Right atrium auricular region (tissue), 2 donors: Measurements from ENCODE around the gene PNLDC1. TPM values are rescaled to one million over a fixed set of nuclear protein-coding genes. Genes with fewer than 3 reads are reported as not detected.

ENCODE experiments used
- DNase-seq: peaks from one replicate; pipeline ENCODE4 v3.0.0-alpha.2; 2019; ENCODE audit warnings: low spot score
- H3K27ac ChIP-seq, 2 donors: fragments of 200-600 bp; sonication (generic); 1 replicate in 1 of 2; 2 replicates in 1 of 2; pipeline ENCODE4 v1.5.1; 2016 to 2019
- H3K27me3 ChIP-seq, 2 donors: fragments of 200-600 bp; sonication (generic); one replicate each; pipeline versions ENCODE4 v1.5.1 to v1.6.0; 2017 to 2019
- H3K36me3 ChIP-seq: fragments of 200-600 bp; sonication (generic); one replicate; pipeline ENCODE4 v1.5.1; 2016
- H3K4me1 ChIP-seq, 2 donors: fragments of 200-600 bp; sonication (generic); one replicate each; pipeline versions ENCODE4 v1.5.1 to v1.6.0; 2017 to 2019
- H3K4me3 ChIP-seq, 2 donors: fragments of 200-600 bp; sonication (generic); 1 replicate in 1 of 2; 2 replicates in 1 of 2; pipeline ENCODE4 v1.5.1; 2017 to 2019; ENCODE audit warnings: mild to moderate bottlenecking in 1 of 2, moderate library complexity in 1 of 2
- H3K9me3 ChIP-seq, 2 donors: fragments of 200-600 bp; sonication (generic); one replicate each; pipeline ENCODE4 v1.5.1; 2019
- total RNA-seq, 2 donors: library from RNA; depleted of rRNA; stranded (reverse); fragments of >200 nt; gene quantifications; one replicate each; pipeline ENCODE4 v1.1.0, GENCODE V29; 2016
- TF ChIP-seq, protein P1 (sequence below), 2 donors: fragments of 200-600 bp; sonication (generic); IDR thresholded peaks; one replicate each; pipeline ENCODE4 v1.5.1; 2019; ENCODE audit warnings: antibody characterized with exemption in 2 of 2

PNLDC1 gene
- total RNA-seq, 2 donors from 2014 or later: 0.33 TPM; not detected in 1

DNA sequence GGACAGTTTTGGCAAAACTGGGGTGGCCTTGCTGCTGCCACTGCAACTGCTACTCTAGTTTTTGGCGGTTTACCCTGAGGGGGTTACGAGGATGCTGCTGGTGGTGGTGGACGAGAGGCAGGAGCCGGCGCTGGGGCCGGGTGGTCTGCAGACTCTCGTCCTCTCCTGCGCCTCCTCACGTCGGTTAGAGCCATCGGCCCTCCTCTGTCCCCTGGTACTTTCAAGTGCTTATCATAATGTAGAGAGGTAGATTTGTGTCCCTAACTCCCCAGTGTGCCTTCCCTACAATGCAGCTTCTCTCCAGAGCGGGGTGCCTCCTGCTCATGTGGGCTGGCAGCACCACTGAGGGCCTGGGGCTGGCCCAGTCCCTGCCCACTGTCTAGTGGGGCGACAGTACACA is 25.9 kb downstream of the PNLDC1 start:
- Histone ChIP-seq H3K36me3 (no peaks in the 10 kb centered on the region), H3K27ac (no peak overlapping the region), H3K9me3 (no peaks in the 10 kb centered on the region), H3K4me3 (no peak overlapping the region), H3K27me3 (no peaks in the 10 kb centered on the region), H3K4me1 (peaks cover 0 to 7% of the 10 kb centered on the region in 2 donors)
- no peak for DNase-seq
- TF ChIP-seq, protein P1, sequence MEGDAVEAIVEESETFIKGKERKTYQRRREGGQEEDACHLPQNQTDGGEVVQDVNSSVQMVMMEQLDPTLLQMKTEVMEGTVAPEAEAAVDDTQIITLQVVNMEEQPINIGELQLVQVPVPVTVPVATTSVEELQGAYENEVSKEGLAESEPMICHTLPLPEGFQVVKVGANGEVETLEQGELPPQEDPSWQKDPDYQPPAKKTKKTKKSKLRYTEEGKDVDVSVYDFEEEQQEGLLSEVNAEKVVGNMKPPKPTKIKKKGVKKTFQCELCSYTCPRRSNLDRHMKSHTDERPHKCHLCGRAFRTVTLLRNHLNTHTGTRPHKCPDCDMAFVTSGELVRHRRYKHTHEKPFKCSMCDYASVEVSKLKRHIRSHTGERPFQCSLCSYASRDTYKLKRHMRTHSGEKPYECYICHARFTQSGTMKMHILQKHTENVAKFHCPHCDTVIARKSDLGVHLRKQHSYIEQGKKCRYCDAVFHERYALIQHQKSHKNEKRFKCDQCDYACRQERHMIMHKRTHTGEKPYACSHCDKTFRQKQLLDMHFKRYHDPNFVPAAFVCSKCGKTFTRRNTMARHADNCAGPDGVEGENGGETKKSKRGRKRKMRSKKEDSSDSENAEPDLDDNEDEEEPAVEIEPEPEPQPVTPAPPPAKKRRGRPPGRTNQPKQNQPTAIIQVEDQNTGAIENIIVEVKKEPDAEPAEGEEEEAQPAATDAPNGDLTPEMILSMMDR (IDR thresholded peaks at IDR 0.05): no peak

DNA sequence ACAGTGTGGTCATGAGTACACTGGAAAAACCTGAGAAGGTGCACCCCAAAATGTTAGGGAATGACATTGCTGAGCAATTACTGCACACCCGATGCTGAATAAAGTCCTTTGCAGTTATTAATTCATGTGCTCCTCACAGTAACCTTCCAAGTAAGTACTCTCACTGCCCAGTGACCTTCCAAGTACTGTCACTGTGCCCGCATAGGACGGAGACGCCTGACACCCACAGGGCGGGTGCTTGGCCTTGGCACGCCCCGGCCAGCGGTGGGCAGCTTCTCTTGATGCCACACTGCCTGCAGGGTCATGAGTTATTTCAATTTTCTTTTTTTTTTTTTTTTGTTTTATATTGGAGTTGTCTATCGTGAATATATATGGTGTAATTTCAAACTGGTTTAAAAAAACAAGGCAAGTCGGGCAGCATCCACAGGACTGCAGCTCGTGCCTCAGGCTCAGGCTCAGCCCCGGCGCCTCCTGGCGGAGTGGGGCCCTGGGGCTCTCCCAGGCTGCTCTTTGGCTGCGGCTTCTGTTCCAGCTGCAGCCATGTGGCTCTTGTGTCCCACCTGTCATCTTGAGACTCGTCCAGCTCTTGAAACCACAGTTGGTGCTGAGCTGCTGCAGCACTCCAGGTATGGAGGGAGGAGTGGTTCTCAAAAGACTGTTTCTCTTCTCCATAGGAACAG is 27.0 kb downstream of the PNLDC1 start:
- Histone ChIP-seq H3K9me3 (no peaks in the 10 kb centered on the region), H3K4me1 (peaks cover 0 to 15% of the 10 kb centered on the region in 2 donors), H3K27me3 (no peaks in the 10 kb centered on the region), H3K27ac (no peak overlapping the region), H3K36me3 (no peaks in the 10 kb centered on the region), H3K4me3 (no peak overlapping the region)
- no peak for DNase-seq
- TF ChIP-seq, protein P1 (IDR thresholded peaks at IDR 0.05): no peak

DNA sequence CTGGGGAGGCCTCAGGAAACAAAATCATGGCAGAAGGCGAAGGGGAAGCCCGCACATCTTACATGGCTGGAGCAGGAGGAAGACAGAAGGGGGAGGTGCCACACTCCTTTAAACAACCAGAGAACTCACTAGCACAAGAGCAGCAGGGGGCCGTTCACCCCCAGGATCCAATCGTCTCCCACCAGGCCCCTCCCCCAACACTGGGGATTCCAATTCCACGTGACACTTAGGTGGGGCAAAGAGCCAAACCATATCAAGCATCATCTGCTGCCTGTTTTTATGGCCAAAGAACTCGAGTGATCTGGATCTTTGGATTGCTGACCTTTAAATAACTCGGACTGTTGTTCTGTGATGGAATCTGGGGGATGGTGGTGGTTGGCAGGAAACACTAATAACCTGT is 28.0 kb downstream of the PNLDC1 start:
- no peak overlapping the region for H3K4me3 ChIP-seq
- TF ChIP-seq, protein P1 (IDR thresholded peaks at IDR 0.05): no peak
- H3K27ac ChIP-seq: no peak overlapping the region
- no peak for DNase-seq
- no peaks in the 10 kb centered on the region for H3K9me3 ChIP-seq
- no peaks in the 10 kb centered on the region for H3K27me3 ChIP-seq
- peaks cover 0 to 15% of the 10 kb centered on the region in 2 donors for H3K4me1 ChIP-seq
- no peaks in the 10 kb centered on the region for H3K36me3 ChIP-seq

DNA sequence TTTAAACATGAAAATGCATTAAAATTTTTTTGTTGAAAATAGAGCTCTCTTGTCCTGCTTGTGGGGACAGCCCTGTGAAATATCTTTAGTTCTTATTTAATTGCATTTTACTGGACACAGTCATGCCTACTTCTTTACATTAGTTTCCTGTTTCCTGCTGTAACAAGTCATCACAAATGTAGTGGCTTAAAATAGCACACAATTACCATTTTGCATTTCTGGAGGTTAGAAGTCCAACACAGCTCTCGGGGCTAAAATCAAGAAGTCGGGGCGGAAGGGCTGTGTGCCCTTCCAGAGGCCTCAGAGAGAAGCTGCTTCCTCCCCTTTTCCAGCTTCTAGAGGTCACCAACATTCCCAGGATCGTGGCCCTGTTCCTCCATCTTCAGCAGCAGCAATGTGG is 29.4 kb downstream of the PNLDC1 start:
- Histone ChIP-seq H3K27ac (no peak overlapping the region), H3K4me3 (no peak overlapping the region), H3K4me1 (peaks cover 0 to 15% of the 10 kb centered on the region in 2 donors), H3K36me3 (no peaks in the 10 kb centered on the region), H3K27me3 (no peaks in the 10 kb centered on the region), H3K9me3 (no peaks in the 10 kb centered on the region)
- DNase-seq: no peak
- TF ChIP-seq, protein P1 (IDR thresholded peaks at IDR 0.05): no peak

DNA sequence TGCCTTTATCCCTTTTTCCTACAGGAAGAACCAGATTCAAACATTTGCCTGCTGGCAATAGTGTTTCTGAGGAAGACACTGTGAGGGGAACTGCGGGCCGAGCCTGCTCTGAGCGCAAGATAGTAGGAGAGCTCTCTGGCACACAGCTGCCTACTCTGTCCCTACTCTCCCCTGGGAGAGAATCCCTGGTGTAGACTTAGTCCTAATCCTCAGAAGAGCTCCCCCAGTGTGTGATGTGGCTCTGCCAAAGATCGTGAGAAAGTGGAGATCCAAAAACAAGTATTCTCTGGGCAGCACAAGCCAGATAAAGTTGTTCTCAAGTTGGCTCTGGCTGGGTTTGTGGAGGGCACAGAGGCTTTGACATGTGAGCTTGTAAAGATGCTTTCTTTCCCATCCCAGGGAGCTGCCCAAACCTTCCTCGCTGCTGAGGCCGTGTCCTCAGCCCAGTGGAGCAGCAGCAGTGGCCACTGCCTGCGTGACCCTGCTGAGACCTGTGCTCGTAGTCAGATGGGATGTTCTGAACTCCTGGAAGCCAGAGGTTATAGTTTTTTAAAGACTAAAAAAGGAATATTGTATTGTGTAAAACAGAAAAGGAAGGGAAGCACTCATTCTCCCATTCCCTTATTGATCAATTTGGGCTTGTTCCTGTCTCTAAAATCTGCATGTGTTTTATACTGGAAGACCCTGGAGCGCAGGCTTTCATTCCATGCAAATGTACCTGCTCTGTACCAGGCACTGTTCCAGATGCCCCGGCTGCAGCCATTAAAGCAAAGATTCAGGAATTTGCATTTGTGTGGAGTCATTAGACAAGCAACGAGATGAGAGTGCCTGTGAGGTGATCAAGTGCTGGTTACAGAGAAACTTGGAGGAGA is 30.7 kb downstream of the PNLDC1 start:
- no peak for DNase-seq
- Histone ChIP-seq H3K27ac (no peak overlapping the region), H3K36me3 (no peaks in the 10 kb centered on the region), H3K27me3 (no peaks in the 10 kb centered on the region), H3K4me1 (peaks cover 0 to 22% of the 10 kb centered on the region in 2 donors), H3K9me3 (no peaks in the 10 kb centered on the region), H3K4me3 (no peak overlapping the region)
- TF ChIP-seq, protein P1 (IDR thresholded peaks at IDR 0.05): no peak
